ENCODE measurements around the gene SPO11. TPM values are rescaled to one million over a fixed set of nuclear protein-coding genes. Genes with fewer than 3 reads are reported as not detected.

SPO11 gene
- total and polyA plus RNA-seq, 2 of the 4 experiments (the other 2 are of a cell fraction) = not detected

DNA sequence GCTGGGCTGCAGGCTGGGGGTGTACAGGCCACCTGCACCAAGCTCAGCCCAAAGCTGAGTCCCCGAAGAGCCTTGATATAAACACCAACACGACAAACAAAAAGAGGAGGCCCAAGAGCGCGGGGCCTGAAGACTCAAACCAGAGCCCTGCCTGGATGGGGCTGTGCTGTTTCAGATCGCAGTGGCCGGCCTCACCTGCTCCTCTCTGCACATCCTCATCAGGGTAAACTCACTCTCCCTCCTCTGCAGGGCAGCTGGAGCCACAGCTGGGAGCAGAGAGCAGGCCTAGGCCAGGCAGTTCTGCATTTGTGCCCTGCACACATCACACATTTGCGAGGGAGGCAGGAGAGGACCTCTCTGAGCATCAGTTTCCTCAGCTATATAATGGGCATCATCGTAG lies 57.9 kb downstream of the SPO11 start:
- Histone ChIP-seq H3K27ac (ENCODE audit: insufficient read depth, low read length) (no peak overlapping the region), H3K23ac (ENCODE audit: low read depth, low read length) (no peak overlapping the region), H3K36me3 (ENCODE audit: control insufficient read depth, insufficient read depth, low read length) (peaks cover 5% of the 10 kb centered on the region; the same call in 1 of the 2 replicates), H3K4me3 (ENCODE audit: insufficient read depth, low read depth, low read length) (no peak overlapping the region), H3K79me1 (ENCODE audit: low read depth in 1 of 2, low read length in 2 of 2) (peaks cover 0 to 6% of the 10 kb centered on the region in 2 experiments; a peak in 1 of 4 replicates), H3K27me3 (ENCODE audit: control insufficient read depth, insufficient read depth, low read length) (no peaks in the 10 kb centered on the region), H2BK15ac (ENCODE audit: low read depth, low read length) (no peak overlapping the region), H3K9me1 (ENCODE audit: insufficient read depth, low read length) (0 out of 2 replicates have a peak, but pooled peaks cover 3% of the 10 kb centered on the region), H2AFZ (replicated peaks; ENCODE audit: low read length, poor library complexity) (no peak overlapping the region), H4K8ac (ENCODE audit: low read depth in 2 of 2, low read length in 2 of 2) (no peak overlapping the region), H3K4me2 (ENCODE audit: low read depth, low read length) (no peak overlapping the region), H4K20me1 (ENCODE audit: insufficient read depth, low read length) (no peaks in the 10 kb centered on the region; the same call in 1 of the 2 replicates), H3K56ac (ENCODE audit: extremely low read depth, insufficient read depth, low read length) (no peak overlapping the region), H3K14ac (replicated peaks; ENCODE audit: low read depth, low read length) (no peak overlapping the region), H2AK5ac (ENCODE audit: low read depth, low read length) (no peak overlapping the region), H4K5ac (ENCODE audit: low read depth, low read length) (no peak overlapping the region), H2BK5ac (ENCODE audit: low read depth, low read length, poor library complexity, severe bottlenecking) (no peak overlapping the region), H4K91ac (ENCODE audit: insufficient read depth, low read depth, low read length) (no peak overlapping the region), H3K4ac (ENCODE audit: low read depth, low read length) (no peak overlapping the region), H3K9me3 (ENCODE audit: control insufficient read depth, insufficient read depth, low read length) (no peaks in the 10 kb centered on the region), H2BK120ac (ENCODE audit: low read depth, low read length) (no peak overlapping the region), H3K4me1 (ENCODE audit: control insufficient read depth, insufficient read depth, low read length) (peaks cover 5% of the 10 kb centered on the region), H3K9ac (ENCODE audit: low read depth, low read length) (no peak overlapping the region), H3K18ac (ENCODE audit: low read depth, low read length) (no peak overlapping the region), H2AK9ac (replicated peaks; ENCODE audit: low read depth, low read length, poor library complexity) (peak overlapping the region; percentile 10), H2BK20ac (ENCODE audit: low read depth, low read length) (no peak overlapping the region)
- in situ Hi-C loops (cut with MboI; ENCODE audit: low sequenced_read_pairs) (loop anchor here (5.0 to 25.0 kb wide), 4 partner anchors 110 to 1650 kb away; partner anchors contain the start of genes ATP5F1E and PRELID3B), intact Hi-C loops (cut with micrococcal nuclease) (loop anchor here (5.0 to 10.0 kb wide), 2 partner anchors 827 to 1510 kb away; no protein-coding TSS in a partner anchor), dilution Hi-C loops (cut with HindIII; ENCODE audit: low sequenced_read_pairs, unreplicated experiment) (no loop called here)
- WGBS, 2 experiments (ENCODE audit: extremely low coverage in 2 of 2, insufficient read length in 1 of 2) = 80% methylated on average over 2 of the region's 8 CpGs; no CpG with 5 or more reads in 1 of the 2 experiments
- no TSS peak for BruUV-seq (replicated peaks)
- TF ChIP-seq MAZ (IDR thresholded peaks at IDR 0.05; ENCODE audit: borderline replicate concordance, low read depth, low read length) (no peak), FOS (IDR thresholded peaks at IDR 0.05; ENCODE audit: low read depth, low read length) (no peak), CHD1 (IDR thresholded peaks at IDR 0.05; ENCODE audit: low read depth, low read length) (no peak), BHLHE40 (IDR thresholded peaks at IDR 0.05; ENCODE audit: low read depth, low read length) (no peak), RAD21 (IDR thresholded peaks at IDR 0.05; ENCODE audit: low read length) (no peak), RCOR1 (IDR thresholded peaks at IDR 0.05; ENCODE audit: insufficient replicate concordance, low read length) (no peak), MAFK (IDR thresholded peaks at IDR 0.05; ENCODE audit: low read depth, low read length) (no peak), CEBPB (IDR thresholded peaks at IDR 0.05; ENCODE audit: low read depth, low read length) (no peak)
- TF ChIP-seq, protein P1, sequence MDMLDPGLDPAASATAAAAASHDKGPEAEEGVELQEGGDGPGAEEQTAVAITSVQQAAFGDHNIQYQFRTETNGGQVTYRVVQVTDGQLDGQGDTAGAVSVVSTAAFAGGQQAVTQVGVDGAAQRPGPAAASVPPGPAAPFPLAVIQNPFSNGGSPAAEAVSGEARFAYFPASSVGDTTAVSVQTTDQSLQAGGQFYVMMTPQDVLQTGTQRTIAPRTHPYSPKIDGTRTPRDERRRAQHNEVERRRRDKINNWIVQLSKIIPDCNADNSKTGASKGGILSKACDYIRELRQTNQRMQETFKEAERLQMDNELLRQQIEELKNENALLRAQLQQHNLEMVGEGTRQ (IDR thresholded peaks at IDR 0.05; ENCODE audit: low read depth, low read length) = no peak
- TF ChIP-seq, protein P2, sequence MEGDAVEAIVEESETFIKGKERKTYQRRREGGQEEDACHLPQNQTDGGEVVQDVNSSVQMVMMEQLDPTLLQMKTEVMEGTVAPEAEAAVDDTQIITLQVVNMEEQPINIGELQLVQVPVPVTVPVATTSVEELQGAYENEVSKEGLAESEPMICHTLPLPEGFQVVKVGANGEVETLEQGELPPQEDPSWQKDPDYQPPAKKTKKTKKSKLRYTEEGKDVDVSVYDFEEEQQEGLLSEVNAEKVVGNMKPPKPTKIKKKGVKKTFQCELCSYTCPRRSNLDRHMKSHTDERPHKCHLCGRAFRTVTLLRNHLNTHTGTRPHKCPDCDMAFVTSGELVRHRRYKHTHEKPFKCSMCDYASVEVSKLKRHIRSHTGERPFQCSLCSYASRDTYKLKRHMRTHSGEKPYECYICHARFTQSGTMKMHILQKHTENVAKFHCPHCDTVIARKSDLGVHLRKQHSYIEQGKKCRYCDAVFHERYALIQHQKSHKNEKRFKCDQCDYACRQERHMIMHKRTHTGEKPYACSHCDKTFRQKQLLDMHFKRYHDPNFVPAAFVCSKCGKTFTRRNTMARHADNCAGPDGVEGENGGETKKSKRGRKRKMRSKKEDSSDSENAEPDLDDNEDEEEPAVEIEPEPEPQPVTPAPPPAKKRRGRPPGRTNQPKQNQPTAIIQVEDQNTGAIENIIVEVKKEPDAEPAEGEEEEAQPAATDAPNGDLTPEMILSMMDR (conservative IDR thresholded peaks at IDR 0.05; ENCODE audit: low read depth, low read length) = no peak
- POLR2A ChIA-PET (ENCODE audit: unreplicated experiment) = no interaction called here
- ATAC-seq (ENCODE audit: low read depth) (no peak), DNase-seq (no peak)
- CTCF ChIA-PET = no interaction called here

Measured in IMR-90 (cell line).